ENCODE measurements around the gene DENND6A.
A peak's percentile ranks its signal among the peaks of the same experiment; 100 is the strongest.
"Not testable (repeated sequence)": the region's sequence is repeated elsewhere in the genome, so short reads cannot be mapped to it uniquely, and the experiment has no call there.

Gene DENND6A

DNA sequence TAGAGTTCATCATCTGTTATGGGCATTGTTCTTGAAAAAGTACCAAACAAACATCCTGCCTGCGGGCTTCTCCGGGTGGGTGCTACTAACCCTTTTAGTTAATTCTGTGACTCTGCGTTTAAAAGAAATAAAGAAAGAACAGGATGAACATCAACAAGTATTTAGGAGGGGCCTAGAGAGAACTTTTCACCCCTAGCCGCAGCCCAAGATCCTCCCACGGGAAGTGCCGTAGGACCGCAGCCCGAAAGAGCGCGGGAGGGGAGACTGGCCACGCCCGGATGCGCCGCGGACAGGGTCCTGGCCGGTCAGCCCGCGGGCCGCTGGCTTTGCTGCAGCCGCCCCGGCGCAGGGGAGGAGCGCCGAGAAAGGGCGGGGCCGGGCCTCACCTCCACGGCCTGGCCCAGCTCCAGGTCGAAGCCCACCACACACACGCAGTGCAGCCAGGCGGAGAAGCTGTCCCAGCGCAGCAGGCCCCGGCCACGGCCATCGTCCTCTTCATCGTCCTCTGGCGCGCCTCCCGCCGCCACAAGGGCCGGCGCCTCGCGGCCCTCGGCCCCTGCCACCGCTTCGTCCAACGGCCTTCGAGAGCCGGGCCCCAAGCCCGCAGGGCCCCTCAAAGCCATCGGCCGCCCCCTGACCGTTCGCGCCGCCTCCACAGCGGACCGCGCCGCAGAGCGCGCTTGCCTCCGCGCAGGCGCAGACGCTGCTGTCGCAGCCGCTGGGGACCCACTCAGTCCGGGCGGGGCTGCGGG, at the start of gene DENND6A:
TSS of gene DENND6A (minus strand) at position 682 of the 752 bp plus-strand sequence. CDS start at position 623, 59 bp downstream.
- peak; percentile 65 to 99 (median 95) for DNase-seq
- intact Hi-C loops (cut with DNase I) = loop anchor here (1.0 to 5.0 kb wide), 2 partner anchors 64 to 95 kb away; partner anchors contain the start of genes ARF4 and SLMAP

- intact Hi-C loops (cut with DNase I) = no loop called here
- no peak for DNase-seq
Measured at GRCh38 chr3:57740027-57740426, 47.1 kb upstream of the DENND6A start.

DNA sequence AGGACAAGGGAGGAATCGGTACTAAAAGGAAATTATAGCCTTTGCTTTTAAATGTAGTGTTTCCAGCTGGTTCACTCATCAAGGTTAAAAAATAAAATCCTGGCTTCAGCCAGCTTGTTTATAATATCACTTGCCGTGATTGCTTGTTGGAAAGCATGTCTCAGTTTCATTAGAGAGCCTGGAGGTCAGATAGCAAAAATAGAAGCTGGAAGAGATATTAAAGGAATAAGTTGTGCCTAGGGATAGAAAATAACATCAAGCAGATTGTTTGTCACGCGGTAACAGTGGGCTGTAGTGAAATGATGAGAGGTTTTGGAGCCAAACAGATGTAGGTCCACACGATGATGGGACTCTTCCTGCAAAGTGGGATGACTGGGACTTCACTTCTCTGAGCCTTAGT, 45.5 kb upstream of the DENND6A start:
- intact Hi-C loops (cut with DNase I) = no loop called here
- DNase-seq = no peak

GRCh38 chr3:57737840-57738239, 45.0 kb upstream of the DENND6A start:
- intact Hi-C loops (cut with DNase I) = no loop called here
- no peak for DNase-seq

- intact Hi-C loops (cut with DNase I) = no loop called here
Measured at GRCh38 chr3:57735405-57735804, 42.5 kb upstream of the DENND6A start.

DNA sequence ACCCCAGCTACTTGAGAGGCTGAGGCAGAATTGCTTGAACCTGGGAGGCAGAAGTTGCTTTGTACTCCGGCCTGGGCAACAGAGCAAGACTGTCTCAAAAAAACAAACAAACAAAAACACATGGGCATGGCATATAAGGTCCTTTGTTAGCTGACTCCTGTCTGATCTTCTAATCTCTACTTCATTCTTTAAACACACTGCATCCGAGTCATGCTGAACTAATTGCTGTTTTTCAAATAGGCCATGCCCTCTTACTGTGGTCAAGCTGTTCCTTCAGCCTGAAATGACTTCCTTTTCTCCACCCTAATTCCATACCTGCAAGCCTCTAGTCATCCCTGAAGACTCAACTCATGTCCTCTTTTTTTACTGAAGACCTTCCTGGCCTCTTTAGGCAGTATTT, 40.9 kb upstream of the DENND6A start:
- intact Hi-C loops (cut with DNase I) = no loop called here
- no peak for DNase-seq

More at GRCh38 chr3:57735405-57735804, 42.5 kb upstream of the DENND6A start:
- DNase-seq = no peak

- no peak for DNase-seq
- intact Hi-C loops (cut with DNase I) = no loop called here
Measured at GRCh38 chr3:57731311-57731710, 38.4 kb upstream of the DENND6A start.

DNA sequence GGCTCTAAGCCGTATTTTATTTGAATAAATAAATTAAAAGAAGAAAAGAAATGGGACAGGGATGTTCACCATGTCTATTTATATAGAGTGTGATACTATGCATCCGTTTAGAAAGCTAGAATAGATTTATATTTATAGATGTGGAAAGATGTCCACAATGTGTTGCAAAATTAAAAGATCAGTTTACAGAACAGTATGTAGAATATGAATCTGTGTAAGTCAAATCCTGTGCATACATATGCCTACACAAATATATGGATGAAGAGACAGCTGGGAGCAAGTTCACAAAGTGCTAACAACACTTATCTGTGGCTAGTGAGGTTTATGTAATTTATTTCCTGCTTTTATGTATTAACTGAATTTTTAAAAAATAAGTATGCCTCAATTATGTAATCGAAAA, 37.8 kb upstream of the DENND6A start:
- no peak for DNase-seq
- intact Hi-C loops (cut with DNase I) = no loop called here

DNA sequence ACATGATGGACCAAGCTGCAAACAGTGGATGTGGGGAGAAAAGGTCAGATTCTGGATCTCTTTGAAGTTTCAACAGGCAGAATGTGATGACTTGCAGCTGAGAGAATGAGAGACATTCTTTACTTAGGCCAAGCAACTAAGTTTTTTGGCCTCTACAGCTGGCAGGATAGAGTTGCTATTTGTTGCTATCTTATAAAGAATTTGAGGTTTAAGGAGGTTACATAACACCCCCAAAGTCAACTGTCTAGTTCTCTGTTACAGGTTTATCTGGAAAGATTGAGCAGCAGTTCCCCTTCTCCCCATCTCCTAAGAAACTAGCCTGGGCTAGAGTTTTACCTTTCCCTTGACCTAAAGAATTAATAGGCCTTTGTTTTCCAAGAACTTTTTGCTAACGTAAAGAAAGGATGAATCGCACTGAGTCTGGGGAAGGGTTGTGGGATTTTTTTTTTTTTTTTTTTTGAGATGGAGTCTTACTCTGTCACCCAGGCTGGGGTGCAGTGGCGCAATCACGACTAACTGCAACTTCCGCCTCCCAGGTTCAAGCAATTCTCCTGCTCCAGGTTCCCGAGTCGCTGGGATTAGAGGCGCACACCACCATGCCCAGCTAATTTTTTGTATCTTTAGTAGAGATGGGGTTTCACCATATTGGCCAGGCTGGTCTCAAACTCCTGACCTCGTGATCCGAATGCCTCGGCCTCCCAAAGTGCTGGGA, 36.6 kb upstream of the DENND6A start:
- intact Hi-C loops (cut with DNase I) = no loop called here
- no peak for DNase-seq

GRCh38 chr3:57727106-57727505, 34.2 kb upstream of the DENND6A start:
- DNase-seq = no peak
- intact Hi-C loops (cut with DNase I) = no loop called here

DNA sequence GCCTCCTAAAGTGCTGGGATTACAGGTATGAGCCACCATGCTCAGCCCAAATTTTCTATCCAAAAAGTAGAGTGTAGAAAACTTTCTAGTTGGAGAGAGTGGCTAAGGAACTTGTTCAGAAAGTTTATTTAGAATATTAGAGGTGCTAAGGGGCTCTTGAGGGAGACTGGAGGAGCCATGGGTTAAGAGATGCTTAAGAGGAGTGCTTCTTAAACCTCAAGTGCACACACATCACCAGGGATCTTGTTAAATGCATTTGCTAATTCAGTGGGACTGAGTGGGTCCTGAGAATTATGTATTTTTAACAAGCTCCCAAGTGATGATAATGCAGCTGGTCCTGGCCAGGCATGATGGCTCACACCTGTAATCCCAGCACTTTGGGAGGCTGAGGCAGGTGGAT, 33.5 kb upstream of the DENND6A start:
- intact Hi-C loops (cut with DNase I) = no loop called here
- DNase-seq = no peak

GRCh38 chr3:57718118-57718517, 25.2 kb upstream of the DENND6A start:
- intact Hi-C loops (cut with DNase I) = no loop called here
- DNase-seq = no peak

DNA sequence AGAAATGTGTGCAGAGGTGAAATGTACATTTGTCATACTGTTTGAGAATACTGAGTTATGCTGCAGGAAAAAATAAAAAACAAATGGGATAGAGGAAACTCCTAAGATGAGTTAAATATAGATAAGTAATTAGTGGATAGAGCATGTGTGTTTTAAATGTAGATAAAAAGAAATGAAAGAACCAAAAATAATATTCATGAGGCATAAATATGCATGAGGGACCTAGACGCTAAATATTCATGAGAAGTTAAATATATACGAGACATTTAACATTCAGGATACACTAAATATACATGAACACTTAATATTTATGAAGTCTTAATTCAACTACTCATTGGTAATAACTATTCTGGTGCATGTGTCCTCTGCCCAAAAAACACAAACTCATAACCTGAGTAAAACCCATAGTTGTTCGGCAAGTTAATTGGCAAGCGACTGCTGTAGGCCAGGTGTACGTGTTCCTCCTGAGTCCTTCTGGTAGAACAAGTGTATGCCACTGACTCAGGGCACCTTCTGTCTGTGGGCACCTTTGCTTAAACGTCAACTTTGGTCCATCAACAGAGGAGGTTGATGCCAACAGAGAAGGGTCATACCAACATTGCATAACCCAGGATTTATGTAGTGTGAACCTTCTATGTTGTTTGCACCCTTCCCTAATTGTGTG, 24.5 kb upstream of the DENND6A start:
- no peak for DNase-seq
- intact Hi-C loops (cut with DNase I) = no loop called here

DNA sequence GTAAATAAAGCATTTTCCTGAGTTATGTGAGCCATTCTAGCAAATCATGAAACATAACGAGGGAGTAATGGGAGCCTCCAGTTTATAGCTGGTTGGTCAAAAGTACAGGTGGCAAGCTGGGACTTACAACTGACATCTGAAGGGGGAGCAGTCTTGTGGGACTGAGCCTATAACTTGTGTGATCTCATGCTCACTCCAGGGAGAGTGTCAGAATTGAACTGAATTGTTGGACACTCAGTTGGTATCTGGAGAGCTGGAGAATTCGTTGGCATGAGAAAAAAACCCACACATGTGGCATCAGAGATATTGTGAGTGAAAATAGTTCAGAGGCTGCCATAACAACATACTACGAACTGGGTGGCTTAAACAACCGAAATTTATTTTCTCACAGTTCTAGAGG, 22.8 kb upstream of the DENND6A start:
- intact Hi-C loops (cut with DNase I) = no loop called here
- no peak for DNase-seq

GRCh38 chr3:57709559-57709958, 16.7 kb upstream of the DENND6A start:
- intact Hi-C loops (cut with DNase I) = no loop called here
- DNase-seq = no peak

DNA sequence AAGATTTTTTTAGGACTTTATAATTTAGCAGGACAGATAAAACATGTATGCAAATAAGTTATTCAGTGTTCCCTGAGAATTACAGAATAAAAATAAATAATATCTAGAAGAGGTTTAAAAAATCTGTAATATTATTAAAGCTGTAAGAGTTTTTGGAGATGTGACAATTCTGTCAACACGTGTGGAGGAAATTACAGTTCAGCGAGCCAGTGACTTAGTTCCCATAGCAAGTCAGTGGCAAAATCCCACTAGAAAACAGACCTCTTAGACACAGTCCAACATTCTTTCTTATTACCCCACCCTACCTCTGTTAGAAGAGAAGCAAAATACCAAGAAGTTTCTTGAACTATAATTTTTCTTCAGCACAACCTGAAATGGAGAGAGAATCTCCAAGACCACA, 16.2 kb upstream of the DENND6A start:
- no peak for DNase-seq
- intact Hi-C loops (cut with DNase I) = no loop called here

DNA sequence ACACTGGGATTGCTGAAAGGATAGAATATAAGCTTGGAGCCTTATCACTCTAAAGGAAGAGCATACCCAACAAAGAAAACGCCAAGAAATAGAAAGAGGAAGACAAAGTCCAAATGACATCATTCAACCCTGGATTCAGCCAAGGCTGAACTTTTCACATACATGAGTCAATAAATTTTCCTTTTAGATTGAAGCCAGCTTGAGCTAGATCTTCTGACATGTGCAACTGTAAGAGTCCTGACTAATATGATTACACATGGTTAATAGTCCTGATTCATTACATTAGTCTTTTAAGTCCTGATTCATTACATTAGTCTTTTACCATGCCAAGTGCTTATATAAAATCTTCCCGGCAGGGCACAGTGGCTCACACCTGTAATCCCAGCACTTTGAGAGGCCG, 13.6 kb upstream of the DENND6A start:
- intact Hi-C loops (cut with DNase I) = no loop called here
- no peak for DNase-seq

- DNase-seq; intact Hi-C loops (cut with DNase I): not testable (repeated sequence)
Measured at GRCh38 chr3:57705351-57705750, 12.5 kb upstream of the DENND6A start.

DNA sequence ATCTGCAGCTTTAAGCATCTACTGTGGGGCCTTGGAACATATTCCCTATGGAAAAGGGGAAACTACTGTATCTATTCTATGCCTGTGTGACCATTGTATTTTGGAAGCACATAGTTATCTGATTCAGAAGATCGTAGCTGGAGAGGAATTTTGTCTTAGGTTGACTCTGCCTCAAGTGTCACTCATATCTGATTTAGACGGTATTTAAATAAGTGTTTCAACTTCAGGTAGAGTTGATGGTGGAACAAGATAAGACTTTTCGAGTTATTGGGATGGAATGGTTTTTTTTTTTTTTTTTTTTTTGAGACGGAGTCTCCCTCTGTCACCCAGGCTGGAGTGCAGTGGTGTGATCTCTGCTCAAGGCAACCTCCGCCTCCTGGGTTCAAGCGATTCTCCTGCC, 8.9 kb upstream of the DENND6A start:
- intact Hi-C loops (cut with DNase I) = no loop called here

DNA sequence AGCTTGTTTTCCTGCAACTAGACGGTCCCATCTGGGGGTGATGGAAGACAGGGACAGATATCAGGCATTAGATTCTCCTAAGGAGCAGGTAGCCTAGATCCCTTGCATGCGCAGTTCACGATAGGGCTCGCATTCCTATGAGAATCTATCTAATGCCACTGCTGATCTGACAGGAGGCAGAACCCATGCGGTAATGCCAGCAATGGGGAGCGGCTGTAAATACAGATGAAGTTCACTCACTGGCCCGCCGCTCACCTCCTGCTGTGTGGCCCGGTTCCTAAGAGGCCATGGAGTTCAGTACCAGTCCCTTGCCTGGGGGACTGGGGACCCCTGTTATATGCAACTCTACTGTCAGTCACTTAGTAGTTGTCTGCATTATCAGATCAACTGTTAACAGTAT, 7.9 kb upstream of the DENND6A start:
- intact Hi-C loops (cut with DNase I) = no loop called here

More for the DNA sequence above, 8.9 kb upstream of the DENND6A start:
- DNase-seq = no peak

GRCh38 chr3:57699591-57699990, 6.7 kb upstream of the DENND6A start:
- DNase-seq = no peak
- intact Hi-C loops (cut with DNase I) = no loop called here

More for the DNA sequence above, 7.9 kb upstream of the DENND6A start:
- no peak for DNase-seq
